Measurements from ENCODE around the gene CDADC1.

CDADC1 gene

DNA sequence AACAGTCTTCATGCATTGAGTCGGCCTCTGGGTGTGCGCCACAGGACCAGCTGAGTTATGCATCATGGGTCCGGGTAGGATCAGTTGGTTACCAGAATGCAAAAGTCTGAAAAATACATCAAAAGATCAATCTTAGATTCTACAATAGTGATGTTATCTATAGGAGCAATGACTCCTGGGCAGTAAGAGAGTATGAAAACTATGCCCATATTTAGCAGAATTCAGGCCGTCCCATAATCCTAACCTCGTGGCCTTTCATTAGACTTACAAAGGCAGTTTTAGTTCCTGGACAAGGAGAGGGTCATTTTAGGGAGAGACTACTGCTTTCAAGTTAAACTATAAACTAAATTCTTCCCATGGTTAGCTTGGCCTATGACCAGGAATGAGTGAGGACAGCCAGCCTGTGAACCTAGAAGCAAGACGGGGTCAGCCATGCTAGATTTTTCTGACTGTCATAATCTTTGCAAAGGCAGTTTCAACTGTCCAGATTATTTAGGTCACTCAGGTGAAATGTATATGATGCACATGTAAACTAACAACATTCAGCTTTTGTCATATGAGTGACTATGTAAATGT lies 11.8 kb upstream of the CDADC1 start:
- no peak for DNase-seq (ENCODE audit: low read depth, low spot score)
- H3K27ac ChIP-seq, result no peak overlapping the region

DNA sequence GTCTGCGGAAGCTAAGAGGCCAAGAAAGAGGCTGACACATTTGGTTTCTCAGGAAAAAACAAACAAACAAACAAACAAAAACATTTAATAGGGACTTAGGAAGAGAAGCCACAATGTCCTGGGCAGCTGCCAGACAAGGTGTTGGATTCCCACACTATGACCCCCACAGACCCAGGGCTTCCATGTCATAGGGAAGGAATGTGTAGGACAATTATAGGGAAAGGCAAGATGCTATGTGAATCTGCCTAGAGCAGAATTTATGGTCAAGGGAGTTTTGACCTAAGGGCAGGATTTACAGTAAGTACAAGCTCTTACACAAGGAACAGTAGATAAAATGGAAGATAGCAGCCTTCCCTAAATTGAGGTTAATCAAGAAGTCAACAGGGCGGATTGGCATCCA lies 9.1 kb upstream of the CDADC1 start:
- no peak overlapping the region for H3K27ac ChIP-seq
- no peak for DNase-seq (ENCODE audit: low read depth, low spot score)

DNA sequence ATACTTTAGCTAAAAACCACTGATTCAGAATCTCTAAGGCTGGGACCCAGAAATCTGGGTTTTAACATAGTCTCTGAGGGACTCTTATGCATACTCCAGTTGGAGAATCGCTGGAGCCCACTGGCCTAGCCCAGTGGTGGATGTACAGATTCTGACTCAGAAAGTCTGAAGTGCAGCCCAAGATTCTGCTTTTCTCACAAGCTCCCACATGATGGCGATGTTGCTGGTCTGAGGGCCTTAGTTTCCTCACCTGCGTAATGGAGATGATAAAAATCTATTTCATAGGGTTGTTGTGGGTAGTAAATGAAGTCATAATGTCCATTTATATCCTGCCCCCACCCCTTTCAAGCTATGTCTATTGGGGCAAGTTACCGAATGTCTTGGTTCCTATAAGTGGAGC lies 7.7 kb upstream of the CDADC1 start:
- no peak for DNase-seq (ENCODE audit: low read depth, low spot score)
- no peak overlapping the region for H3K27ac ChIP-seq

DNA sequence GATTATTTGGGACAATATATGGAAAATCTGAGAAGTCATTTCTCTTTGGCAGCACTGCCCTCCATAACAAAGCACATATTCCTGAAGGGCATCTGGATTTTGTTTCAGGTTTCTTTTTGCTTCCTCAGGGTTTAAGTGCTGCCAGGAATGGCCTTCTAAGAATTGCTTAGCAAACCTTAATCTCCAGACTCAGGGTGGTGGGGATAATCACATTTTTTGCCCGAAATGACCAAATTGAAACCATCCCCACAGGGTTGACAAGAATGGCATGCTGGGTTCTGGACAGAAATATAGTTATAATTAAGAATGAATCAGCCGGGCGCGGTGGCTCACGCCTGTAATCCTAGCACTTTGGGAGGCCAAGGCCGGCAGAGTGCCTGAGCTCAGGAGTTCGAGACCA lies 6.4 kb upstream of the CDADC1 start:
- no peak for DNase-seq (ENCODE audit: low read depth, low spot score)
- H3K27ac ChIP-seq, result no peak overlapping the region

DNA sequence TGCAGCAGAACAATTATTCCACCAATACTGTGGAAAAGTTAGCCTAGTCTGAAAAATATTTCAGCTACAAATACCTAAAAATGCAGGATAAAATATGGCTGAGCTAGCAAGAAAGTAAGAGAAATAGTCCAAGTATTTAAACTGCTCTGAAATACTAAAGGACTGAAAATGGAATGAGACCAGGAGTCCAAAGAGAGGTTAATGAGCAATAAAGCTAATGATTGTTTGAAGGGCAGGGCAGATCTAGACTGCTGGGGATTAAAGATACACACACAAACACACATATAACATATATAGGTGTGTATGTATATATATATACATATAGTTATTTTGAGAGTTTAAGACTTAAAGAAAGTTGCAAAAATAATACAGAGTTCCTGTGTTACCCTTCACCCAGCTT lies 2.6 kb upstream of the CDADC1 start:
- H3K27ac ChIP-seq, result no peak overlapping the region
- no peak for DNase-seq (ENCODE audit: low read depth, low spot score)

DNA sequence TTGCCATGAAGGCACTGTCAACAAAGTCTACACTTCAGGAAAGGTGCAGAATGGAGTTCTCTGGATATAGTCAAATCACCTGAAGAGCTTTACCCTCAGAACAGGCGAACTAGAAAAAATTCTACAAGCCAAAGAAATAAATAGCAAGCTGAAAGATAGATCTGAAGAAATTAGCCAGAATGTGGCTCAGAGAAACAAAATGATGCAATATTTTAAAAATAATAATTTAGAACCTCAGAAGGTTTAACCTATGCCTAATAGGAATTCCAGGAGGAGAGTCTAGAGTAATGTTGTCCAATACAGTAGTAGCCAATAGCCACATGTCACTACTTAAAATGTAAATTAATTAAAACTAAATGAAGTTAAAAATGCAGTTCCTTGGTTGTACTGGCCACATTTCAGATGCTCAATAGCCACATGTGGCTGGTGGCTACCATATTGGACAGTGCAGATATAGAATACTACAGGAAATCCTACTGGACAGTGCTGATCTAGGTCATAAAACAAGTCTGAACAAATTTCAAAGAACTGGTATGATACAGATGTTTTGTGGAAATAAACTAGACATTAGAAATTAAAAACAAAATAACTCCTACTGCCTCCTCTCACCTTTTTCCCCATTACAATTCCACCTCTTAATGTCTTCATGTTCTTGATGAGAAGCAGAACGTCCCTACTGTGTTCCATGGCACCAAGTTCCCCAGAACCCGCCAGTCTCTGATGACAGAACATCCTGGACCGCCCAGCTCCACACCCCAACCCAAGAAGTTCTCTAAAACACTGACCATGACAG lies 679 bp upstream of the CDADC1 start:
- no peak for DNase-seq (ENCODE audit: low read depth, low spot score)
- H3K27ac ChIP-seq, result peak overlapping the region; percentile 49

DNA sequence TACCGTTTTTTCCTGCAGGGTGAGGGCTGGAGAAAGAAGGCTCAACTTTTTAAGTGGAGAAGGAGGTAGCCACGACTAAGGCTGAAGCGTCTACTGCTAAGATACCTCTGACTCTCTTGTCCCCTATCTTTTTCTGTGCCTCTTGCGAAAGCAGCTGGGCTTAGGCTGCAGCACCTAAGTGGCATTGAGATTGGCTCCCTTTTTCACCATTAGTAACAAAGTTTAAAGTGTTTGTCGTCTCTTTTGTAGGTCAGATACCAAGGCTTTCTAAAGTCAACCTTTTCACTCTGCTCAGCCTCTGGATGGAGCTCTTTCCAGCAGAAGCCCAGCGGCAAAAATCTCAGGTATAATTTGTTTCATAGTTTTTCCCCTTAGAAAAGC lies 887 bp downstream of the CDADC1 start:
- no peak for DNase-seq (ENCODE audit: low read depth, low spot score)
- peak overlapping the region; percentile 49 for H3K27ac ChIP-seq

DNA sequence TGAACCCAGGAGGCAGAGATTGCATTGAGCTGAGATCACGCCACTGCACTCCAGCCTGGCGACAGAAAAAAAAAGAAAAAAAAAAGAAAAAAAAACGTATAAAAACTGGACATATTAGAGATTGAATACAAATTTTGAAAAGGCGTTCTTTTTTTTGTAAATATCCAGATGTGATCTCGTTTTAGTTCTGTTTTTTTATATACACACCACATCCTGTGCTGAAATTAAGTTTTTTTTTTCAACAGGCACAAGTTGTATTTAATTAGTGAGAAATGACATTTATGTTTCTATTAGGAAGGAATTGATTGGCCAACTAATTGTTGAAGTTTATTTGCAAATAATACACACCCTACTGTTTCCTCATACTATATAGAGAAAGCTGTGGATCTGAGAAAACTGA lies 3.6 kb downstream of the CDADC1 start:
- no peak overlapping the region for H3K27ac ChIP-seq
- DNase-seq (ENCODE audit: low read depth, low spot score), result no peak

DNA sequence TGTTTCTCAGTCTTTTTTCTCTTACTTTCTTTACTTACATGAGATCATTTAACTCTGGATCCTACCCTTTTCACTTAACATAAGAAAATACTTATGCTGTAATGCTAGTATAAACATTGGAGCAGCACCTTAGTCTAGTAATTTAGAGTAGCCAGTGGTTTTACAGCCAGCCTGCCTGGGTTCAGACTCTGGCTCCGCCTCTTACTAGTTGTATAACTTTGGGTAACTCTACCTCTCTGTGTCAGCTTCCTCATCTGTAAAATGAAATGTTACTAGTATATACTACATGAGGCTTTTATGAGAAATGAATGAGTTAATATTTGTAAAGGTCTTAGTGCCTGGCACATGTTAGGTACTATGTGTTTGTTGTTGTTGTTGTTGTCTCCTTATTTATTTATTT lies 5.6 kb downstream of the CDADC1 start:
- DNase-seq (ENCODE audit: low read depth, low spot score), result no peak
- no peak overlapping the region for H3K27ac ChIP-seq

DNA sequence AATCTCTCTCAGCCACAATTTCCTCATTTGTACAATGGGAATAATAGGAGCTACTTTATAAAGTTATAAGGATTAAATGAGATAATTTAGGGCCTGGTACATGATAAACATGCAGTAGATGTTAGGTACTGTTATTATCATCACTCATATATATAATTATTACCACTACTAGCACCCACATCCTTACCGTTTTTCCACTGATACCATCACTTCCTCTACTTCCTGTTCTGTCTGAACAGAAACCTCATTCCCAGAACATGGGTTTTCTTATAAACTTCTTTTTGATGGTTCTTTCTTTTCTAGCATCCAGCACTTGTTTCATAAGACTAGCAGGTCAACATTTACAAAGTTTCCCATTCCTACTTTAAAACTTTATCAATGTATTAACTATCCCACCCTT lies 6.3 kb downstream of the CDADC1 start:
- H3K27ac ChIP-seq, result no peak overlapping the region
- no peak for DNase-seq (ENCODE audit: low read depth, low spot score)

DNA sequence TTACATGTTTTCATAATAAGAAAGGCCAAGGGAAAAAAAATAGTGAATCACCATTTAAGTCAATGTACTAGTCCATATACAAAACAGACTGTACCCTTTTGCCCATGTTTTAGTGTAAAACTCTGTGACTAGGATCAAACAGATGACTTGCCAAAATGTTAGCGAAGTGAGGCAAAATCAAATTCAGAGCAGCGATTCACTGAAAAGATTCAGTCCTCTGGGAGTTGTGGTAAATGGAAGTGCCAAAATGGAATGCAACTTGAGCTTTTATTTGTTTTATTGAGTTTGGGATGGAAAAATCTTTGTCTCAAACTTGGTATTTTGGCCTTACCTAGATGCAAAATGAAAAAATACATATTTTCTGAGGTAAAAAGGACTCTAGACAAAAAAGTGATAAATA lies 9.1 kb downstream of the CDADC1 start:
- no peak for DNase-seq (ENCODE audit: low read depth, low spot score)
- H3K27ac ChIP-seq, result no peak overlapping the region

DNA sequence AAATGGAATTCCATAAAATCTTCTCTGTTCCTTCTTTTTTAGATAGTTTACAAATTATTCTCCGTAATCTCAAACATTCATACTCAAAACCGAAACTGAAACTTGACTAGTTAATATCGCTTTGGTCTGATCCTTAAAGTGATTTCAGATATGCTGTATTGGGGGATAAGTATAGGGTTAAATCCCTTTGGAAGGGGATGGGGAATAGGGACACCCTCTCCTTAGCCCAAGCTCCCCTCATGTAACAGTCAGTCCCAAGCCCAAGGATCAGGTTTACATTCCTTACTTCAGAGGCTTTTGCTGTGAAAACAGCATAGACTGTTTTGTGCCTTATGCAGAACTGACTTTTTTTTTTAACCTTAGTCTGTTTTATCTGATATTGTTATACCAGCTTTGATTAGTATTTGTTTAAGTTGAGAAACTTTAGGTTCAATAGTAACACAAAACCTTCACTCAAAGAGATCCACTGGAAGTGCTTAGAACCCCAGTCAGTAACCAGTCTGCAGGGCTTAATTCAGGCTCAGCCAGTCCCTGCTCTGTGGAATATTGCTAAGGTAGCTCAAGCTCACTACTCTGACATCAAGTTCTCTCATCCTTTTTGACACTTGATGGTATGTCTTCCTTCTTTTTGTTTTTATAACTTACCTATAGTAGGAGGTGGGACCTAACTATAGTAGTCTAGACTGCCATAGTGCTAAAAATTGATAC lies 10.5 kb downstream of the CDADC1 start:
- no peak overlapping the region for H3K27ac ChIP-seq
- DNase-seq (ENCODE audit: low read depth, low spot score), result no peak

DNA sequence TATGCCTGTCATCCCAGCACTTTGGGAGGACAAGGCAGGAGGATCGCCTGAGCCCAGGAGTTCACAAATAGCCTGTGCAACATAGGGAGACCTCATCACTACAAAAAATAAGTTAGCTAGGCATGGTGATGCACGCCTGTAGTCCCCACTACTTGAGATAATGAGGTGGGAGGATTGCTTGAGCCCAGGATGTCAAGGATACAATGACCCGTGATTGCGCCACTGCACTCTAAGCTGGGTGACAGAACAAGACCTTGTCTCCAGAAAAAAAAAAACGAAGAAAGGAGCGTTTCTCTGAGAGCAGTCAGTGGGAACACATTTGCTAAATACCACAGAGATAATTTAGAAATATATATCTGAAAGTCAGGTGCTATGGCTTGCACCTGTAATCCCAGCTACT lies 11.9 kb downstream of the CDADC1 start:
- H3K27ac ChIP-seq, result no peak overlapping the region
- no peak for DNase-seq (ENCODE audit: low read depth, low spot score)

DNA sequence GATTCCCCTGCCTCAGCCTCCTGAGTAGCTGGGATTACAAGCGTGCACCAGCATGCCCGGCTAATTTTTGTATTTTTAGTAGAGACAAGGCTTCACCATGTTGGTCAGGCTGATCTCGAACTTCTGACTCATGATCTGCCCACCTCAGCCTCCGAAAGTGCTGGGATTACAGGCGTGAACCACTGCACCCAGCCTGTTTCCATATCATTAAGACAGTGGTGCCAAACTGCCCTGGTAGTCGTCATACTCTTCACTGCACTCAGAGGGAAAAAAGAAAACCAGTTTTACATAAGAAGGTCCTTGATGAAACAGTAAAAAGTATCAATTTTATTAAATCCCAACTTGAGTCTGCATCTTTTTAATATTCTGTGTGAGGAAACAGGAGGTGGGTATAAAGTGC lies 14.9 kb downstream of the CDADC1 start:
- H3K27ac ChIP-seq, result no peak overlapping the region
- DNase-seq (ENCODE audit: low read depth, low spot score), result no peak

DNA sequence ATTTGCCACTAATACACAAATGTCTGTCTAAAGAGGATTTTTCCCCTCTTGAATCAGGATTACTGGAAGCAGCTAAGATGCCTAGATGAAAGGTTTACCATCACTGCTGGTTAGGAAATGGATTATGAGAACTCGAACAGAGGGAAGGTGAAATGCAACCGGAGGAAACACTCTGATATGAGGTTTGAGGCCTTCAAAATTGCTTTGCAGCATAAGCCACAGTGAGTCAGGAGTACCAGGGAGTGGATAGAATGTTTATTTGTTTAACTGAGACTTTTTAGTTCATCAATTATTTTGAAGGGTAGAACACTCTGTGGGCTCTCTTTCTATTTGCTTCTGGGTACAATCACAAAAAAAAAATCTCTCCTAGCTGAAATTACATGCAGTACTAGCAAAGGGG lies 18.1 kb downstream of the CDADC1 start:
- DNase-seq (ENCODE audit: low read depth, low spot score), result no peak
- H3K27ac ChIP-seq, result no peak overlapping the region

DNA sequence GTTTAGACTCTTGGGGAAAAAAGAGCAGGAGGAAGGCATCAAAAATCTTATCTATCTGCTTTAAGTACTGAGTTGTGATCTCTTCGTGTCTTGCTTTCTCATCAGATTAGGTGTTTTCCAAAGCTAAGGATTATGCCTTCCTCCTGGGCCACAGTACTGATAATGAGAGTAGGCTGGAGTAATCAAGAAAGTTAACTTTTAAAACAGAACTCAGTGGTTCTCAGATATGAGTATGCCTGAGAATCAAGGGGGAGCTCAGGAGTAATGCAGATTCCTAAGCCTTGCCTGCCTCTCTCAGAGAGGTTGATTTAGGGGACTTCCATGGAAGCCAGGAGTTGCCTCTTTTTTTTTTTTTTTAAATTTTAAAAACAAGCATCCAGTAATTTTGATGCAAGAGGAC lies 23.5 kb downstream of the CDADC1 start:
- no peak for DNase-seq (ENCODE audit: low read depth, low spot score)
- H3K27ac ChIP-seq, result no peak overlapping the region

DNA sequence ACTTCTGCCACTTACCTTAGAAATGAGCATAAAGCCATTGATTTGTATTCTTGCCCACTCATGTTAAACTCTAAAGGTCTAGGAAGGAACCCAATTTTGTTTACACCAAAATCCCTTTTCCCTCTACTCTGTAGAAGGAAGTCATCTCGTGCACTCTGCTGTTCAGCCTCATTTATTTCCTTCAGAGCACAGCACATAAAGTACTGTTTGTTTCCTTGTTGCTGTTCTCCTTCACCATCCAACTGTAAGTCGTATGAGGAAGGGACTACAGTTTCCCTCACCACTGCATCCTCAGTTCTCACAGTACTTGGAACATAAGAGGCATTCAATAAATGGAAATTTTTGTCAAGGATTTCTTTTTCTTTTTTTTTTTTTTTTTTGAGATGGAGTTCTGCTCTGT lies 24.6 kb downstream of the CDADC1 start:
- no peak overlapping the region for H3K27ac ChIP-seq
- DNase-seq (ENCODE audit: low read depth, low spot score), result no peak

DNA sequence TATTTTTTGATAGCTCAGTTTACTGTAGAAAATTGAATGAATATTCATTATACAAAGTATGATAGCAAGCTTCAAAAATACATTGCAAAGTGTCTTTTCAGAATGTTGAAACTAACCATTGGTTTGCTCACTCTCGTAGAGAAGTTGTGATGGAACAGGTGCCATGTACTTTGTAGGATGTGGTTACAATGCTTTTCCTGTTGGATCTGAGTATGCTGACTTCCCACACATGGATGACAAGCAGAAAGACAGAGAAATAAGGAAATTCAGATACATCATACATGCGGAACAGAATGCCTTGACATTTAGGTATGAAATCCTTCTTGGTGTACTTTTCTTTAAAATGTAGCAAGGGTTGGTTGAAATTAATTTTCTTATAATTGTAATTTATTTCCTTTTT lies 30.5 kb downstream of the CDADC1 start:
- no peak overlapping the region for H3K27ac ChIP-seq
- no peak for DNase-seq (ENCODE audit: low read depth, low spot score)

DNA sequence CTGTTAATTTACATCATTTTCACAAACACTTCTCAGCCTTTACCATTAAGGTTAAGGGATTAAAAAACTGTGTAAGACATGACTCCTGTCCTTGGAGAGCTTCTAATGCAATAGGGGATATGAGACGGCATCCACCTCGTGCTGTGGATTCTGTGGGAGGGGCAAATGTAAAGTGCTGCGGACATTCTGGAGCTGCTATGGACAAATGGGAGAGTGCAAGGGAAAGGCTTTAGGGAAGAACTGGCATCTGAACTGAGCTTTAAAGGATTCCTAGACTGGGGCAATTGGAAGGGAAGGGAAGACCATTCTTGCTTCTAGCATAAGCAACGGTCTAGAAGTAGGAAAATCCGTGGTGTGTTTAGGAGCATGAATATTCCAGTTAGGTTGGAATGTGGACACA lies 31.4 kb downstream of the CDADC1 start:
- no peak for DNase-seq (ENCODE audit: low read depth, low spot score)
- H3K27ac ChIP-seq, result no peak overlapping the region

DNA sequence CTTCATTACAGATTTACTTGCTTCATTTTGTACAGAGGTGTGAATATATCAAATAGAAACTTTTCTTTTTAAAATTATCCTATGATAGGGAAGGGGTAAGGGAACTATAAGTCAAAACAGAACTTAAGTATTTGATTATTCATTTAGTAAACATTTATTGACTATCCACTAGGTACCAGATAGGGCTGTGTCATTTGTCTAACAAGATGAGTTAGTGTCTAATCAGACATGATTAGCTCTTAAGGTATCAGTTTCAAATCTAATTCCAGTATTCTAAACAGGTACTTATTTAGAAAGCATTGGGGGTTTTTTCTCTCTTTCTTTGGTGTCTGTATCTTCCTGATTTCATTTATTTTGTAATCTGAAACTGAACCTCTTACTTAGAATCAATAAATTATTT lies 32.2 kb downstream of the CDADC1 start:
- H3K27ac ChIP-seq, result no peak overlapping the region
- no peak for DNase-seq (ENCODE audit: low read depth, low spot score)

DNA sequence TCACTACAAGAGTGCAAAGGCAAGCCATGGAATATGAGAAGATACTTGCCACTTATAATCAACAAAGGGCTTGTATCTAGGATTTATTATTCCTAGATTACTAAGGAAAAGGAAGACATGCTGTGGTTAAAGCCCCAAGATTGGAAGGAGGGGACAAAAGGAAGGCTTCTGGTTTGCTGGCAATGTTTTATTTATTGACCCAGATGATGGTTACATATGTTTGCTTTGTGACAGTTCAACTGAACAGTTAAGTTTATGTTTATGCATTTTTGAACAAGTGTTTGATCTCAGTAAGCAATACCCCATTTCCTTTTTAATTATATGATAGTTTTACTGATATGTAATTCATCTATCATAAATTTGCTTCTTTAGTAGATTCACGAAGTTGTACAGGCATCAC lies 40.3 kb downstream of the CDADC1 start:
- H3K27ac ChIP-seq, result no peak overlapping the region
- DNase-seq (ENCODE audit: low read depth, low spot score), result no peak

DNA sequence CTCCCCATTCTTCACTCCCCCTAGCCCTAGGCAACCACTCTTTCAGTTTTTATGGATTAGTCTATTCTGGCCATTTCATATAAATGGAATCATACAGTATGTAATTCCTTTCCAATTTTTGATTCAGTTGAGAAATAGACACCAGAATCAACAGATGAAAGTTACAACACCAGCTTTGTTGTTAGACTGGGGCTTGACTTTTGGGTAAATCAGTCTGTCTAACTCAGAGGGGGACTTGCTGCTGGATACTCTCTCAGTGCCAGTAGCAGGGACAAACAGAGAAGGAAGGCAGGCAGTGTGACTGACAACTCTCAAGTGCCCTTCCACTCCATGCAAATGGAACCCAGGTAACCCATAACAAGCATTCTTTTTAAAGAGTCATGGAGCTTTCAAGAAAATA lies 40.7 kb downstream of the CDADC1 start:
- no peak overlapping the region for H3K27ac ChIP-seq
- DNase-seq (ENCODE audit: low read depth, low spot score), result no peak
